ENCODE results near the gene TPM3. TPM values are rescaled to one million over a fixed set of nuclear protein-coding genes. Genes with fewer than 3 reads are reported as not detected.

TPM3 gene
- total and polyA plus RNA-seq, 2 of the 8 experiments (the other 6 are each of a cell fraction or from before 2014, with no cell fraction given): 278 to 572 TPM

- no peaks in the 10 kb centered on the region for H3K27me3 ChIP-seq (replicated peaks in 1 of 4; ENCODE audit: control insufficient read depth in 3 of 4, extremely low read depth in 1 of 4, insufficient read depth in 3 of 4, low read length in 3 of 4)
- H2AK5ac ChIP-seq (ENCODE audit: low read depth, low read length): no peak overlapping the region
- no peak overlapping the region for H2BK5ac ChIP-seq (ENCODE audit: low read depth, low read length)
- no peak overlapping the region for H2BK12ac ChIP-seq (ENCODE audit: low read depth, low read length)
- ChIA-PET POLR2A (ENCODE audit: partially characterized antibody) (interaction anchor here (1.3 to 1.8 kb wide), 3 partner anchors 19 to 62 kb away, joined by 3 read pairs; no protein-coding TSS in a partner anchor), CTCF (ENCODE audit: partially characterized antibody) (no interaction called here)
- no peak overlapping the region for H2BK20ac ChIP-seq (ENCODE audit: low read length)
- WGBS, 2 experiments (ENCODE audit: extremely low coverage in 1 of 2, insufficient coverage in 1 of 2, insufficient read length in 1 of 2, insufficient replicate concordance in 2 of 2, low coverage in 1 of 2, low lambda C conversion rate in 2 of 2, missing lambda C conversion rate in 1 of 2): 85% methylated on average over 2 of the region's 2 CpGs; no CpG with 5 or more reads in 1 of the 2 experiments
- H3K4ac ChIP-seq (replicated peaks; ENCODE audit: insufficient read length, low read depth, low read length): no peak overlapping the region
- no peak overlapping the region for H3K14ac ChIP-seq (ENCODE audit: insufficient read length)
- H3K79me2 ChIP-seq (ENCODE audit: control insufficient read depth in 1 of 2, insufficient read depth in 2 of 2, low read length in 2 of 2): peaks cover 4 to 68% of the 10 kb centered on the region in 2 experiments; a peak in 3 of 4 replicates
- no peak overlapping the region for H3K27ac ChIP-seq (ENCODE audit: low read depth, low read length)
- no peak overlapping the region for H3K4me3 ChIP-seq (ENCODE audit: extremely low read depth in 1 of 4, insufficient read depth in 2 of 4, low read depth in 3 of 4, low read length in 4 of 4)
- FAIRE-seq (no peak), DNase-seq (ENCODE audit: low read depth in 1 of 2, low spot score in 2 of 2) (no peak)
- H2BK120ac ChIP-seq (replicated peaks; ENCODE audit: low read depth, low read length): no peak overlapping the region
- H3K23me2 ChIP-seq (ENCODE audit: low read depth, low read length): no peaks in the 10 kb centered on the region
- TF ChIP-seq SP1 (IDR thresholded peaks at IDR 0.05; ENCODE audit: low read depth, low read length): no peak
- no peak for TF ChIP-seq TAF1 (IDR thresholded peaks at IDR 0.05; ENCODE audit: low read depth, low read length)
- no peak for TF ChIP-seq SP2 (IDR thresholded peaks at IDR 0.05; ENCODE audit: low read length)
- no peak for TF ChIP-seq FOSL1 (IDR thresholded peaks at IDR 0.05; ENCODE audit: insufficient read depth, low read depth, low read length)
- no peak for TF ChIP-seq SP4 (IDR thresholded peaks at IDR 0.05; ENCODE audit: low read length)
- TF ChIP-seq TAF7 (optimal IDR thresholded peaks at IDR 0.05; ENCODE audit: borderline replicate concordance, low read depth, low read length): no peak
- TF ChIP-seq RBBP5 (IDR thresholded peaks at IDR 0.05; ENCODE audit: borderline replicate concordance, low read depth, low read length): no peak
- no peak for TF ChIP-seq JUN (IDR thresholded peaks at IDR 0.05; ENCODE audit: low read depth, low read length)
- TF ChIP-seq E2F6 (IDR thresholded peaks at IDR 0.05): no peak
- TF ChIP-seq BRCA1 (IDR thresholded peaks at IDR 0.05; ENCODE audit: low read depth, low read length): no peak
- peaks cover 33 to 86% (median 73%) of the 10 kb centered on the region in 4 experiments for H3K36me3 ChIP-seq (ENCODE audit: control insufficient read depth in 2 of 4, insufficient read depth in 4 of 4, low read length in 3 of 4)
- no peak overlapping the region for H3K9ac ChIP-seq (replicated peaks in 1 of 4; ENCODE audit: extremely low read depth in 1 of 4, low read depth in 3 of 4, low read length in 3 of 4)
- no peak overlapping the region for H4K5ac ChIP-seq (ENCODE audit: insufficient read length, low read depth, low read length)
- H2BK15ac ChIP-seq (ENCODE audit: low read length): no peak overlapping the region
- no peak overlapping the region for H3K4me2 ChIP-seq (ENCODE audit: insufficient read depth in 1 of 2, low read depth in 2 of 2, low read length in 2 of 2)
- peaks cover 8 to 9% of the 10 kb centered on the region in 2 experiments for H4K20me1 ChIP-seq (replicated peaks in 1 of 2; ENCODE audit: control insufficient read depth in 1 of 2, insufficient read depth in 2 of 2, low read length in 2 of 2)
- no peak overlapping the region for H3K23ac ChIP-seq (ENCODE audit: insufficient read length)
- no peak overlapping the region for H4K91ac ChIP-seq (replicated peaks; ENCODE audit: insufficient read length, low read length)
- H4K8ac ChIP-seq (ENCODE audit: extremely low read depth, insufficient read depth, low read length): no peak overlapping the region
- no peak overlapping the region for H3K18ac ChIP-seq (ENCODE audit: extremely low read depth, low read length)
- no peak overlapping the region for H3K56ac ChIP-seq (replicated peaks; ENCODE audit: insufficient read length, low read depth, low read length)
- H3K79me1 ChIP-seq (ENCODE audit: low read depth, low read length): no peaks in the 10 kb centered on the region
- no peaks in the 10 kb centered on the region for H3K4me1 ChIP-seq (replicated peaks in 1 of 4; ENCODE audit: control insufficient read depth in 3 of 4, insufficient read depth in 4 of 4, low read length in 3 of 4)
- no peak overlapping the region for H2AFZ ChIP-seq (ENCODE audit: low read length)
- H3K9me3 ChIP-seq (ENCODE audit: insufficient read depth in 2 of 2, low read depth in 1 of 2, low read length in 1 of 2): no peaks in the 10 kb centered on the region
Measured at GRCh38 chr1:154237435-154237834, 45.5 kb upstream of the TPM3 start.
